Epidermal melanocyte (primary cell): ENCODE results near the gene CYP3A5.

Experiments
- DNase-seq: peaks from one replicate; pipeline ENCODE4 v3.0.0; 2011; ENCODE audit warnings: low spot score; ENCODE audit not compliant: insufficient read length

CYP3A5 gene

GRCh38 chr7:99616359-99617191 lies 63.2 kb downstream of the CYP3A5 start, which contains the start of gene ZSCAN25:
Gene ZSCAN25 (plus strand): TSS chr7:99616946. CDS start chr7:99619607, 2,661 bp downstream.
- peak; percentile 94 for DNase-seq

- no peak for DNase-seq
Observed at GRCh38 chr7:99615989-99616358, 63.8 kb downstream of the CYP3A5 start.

GRCh38 chr7:99614495-99614894 lies 65.3 kb downstream of the CYP3A5 start:
- DNase-seq, result no peak

- DNase-seq, result no peak
Observed at GRCh38 chr7:99607548-99607947, 72.2 kb downstream of the CYP3A5 start.

- DNase-seq, result no peak
Observed at GRCh38 chr7:99606531-99606930, 73.3 kb downstream of the CYP3A5 start.

GRCh38 chr7:99605527-99605926 lies 74.3 kb downstream of the CYP3A5 start:
- no peak for DNase-seq

- no peak for DNase-seq
Observed at GRCh38 chr7:99601656-99602310, 78.0 kb downstream of the CYP3A5 start.

GRCh38 chr7:99599836-99600235 lies 80.0 kb downstream of the CYP3A5 start:
- DNase-seq, result no peak
